Measurements from ENCODE around the gene TMEM221. TPM values are rescaled to one million over a fixed set of nuclear protein-coding genes. Genes with fewer than 3 reads are reported as not detected.
"Not testable (repeated sequence)": the region's sequence is repeated elsewhere in the genome, so short reads cannot be mapped to it uniquely, and the experiment has no call there.

The TMEM221 gene
- total and polyA plus RNA-seq, 2 donors (not counting 3 experiments of a cell fraction or from before 2014, with no cell fraction given): 0.08 TPM; not detected in 1

GRCh38 chr19:17475541-17476115 lies 27.2 kb upstream of the TMEM221 start:
- no peaks in the 10 kb centered on the region for H3K79me2 ChIP-seq (ENCODE audit: control insufficient read depth, insufficient read depth, low read length)
- FAIRE-seq: peak; percentile 15
- dilution Hi-C loops (cut with MboI; ENCODE audit: extremely low pct_ligation_motif_present, low sequenced_read_pairs): no loop called here
- no peak for DNase-seq (ENCODE audit: low read depth, low spot score)
- H3K9me1 ChIP-seq (replicated peaks; ENCODE audit: control insufficient read depth, extremely low read depth, insufficient read depth, low read length): no peaks in the 10 kb centered on the region
- no peak overlapping the region for H3K4me3 ChIP-seq (replicated peaks in 1 of 3; ENCODE audit: insufficient read depth in 1 of 3, low read depth in 1 of 3, low read length in 3 of 3)
- H4K20me1 ChIP-seq (replicated peaks; ENCODE audit: control insufficient read depth, extremely low read depth, insufficient read depth, low read length): no peaks in the 10 kb centered on the region
- H3K27ac ChIP-seq (ENCODE audit: insufficient read depth, low read depth, low read length): no peak overlapping the region
- TF ChIP-seq, protein P1, sequence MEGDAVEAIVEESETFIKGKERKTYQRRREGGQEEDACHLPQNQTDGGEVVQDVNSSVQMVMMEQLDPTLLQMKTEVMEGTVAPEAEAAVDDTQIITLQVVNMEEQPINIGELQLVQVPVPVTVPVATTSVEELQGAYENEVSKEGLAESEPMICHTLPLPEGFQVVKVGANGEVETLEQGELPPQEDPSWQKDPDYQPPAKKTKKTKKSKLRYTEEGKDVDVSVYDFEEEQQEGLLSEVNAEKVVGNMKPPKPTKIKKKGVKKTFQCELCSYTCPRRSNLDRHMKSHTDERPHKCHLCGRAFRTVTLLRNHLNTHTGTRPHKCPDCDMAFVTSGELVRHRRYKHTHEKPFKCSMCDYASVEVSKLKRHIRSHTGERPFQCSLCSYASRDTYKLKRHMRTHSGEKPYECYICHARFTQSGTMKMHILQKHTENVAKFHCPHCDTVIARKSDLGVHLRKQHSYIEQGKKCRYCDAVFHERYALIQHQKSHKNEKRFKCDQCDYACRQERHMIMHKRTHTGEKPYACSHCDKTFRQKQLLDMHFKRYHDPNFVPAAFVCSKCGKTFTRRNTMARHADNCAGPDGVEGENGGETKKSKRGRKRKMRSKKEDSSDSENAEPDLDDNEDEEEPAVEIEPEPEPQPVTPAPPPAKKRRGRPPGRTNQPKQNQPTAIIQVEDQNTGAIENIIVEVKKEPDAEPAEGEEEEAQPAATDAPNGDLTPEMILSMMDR (IDR thresholded peaks at IDR 0.05; ENCODE audit: extremely low read depth in 1 of 2, insufficient read depth in 1 of 2, low read depth in 1 of 2, low read length in 2 of 2): no peak
- TF ChIP-seq POLR2AphosphoS5 (IDR thresholded peaks at IDR 0.05; ENCODE audit: insufficient read depth, low read depth, low read length) (no peak), MYC (IDR thresholded peaks at IDR 0.05; ENCODE audit: low read depth, low read length) (no peak), MAX (IDR thresholded peaks at IDR 0.05; ENCODE audit: insufficient read depth, insufficient read length) (no peak), POLR2A (IDR thresholded peaks at IDR 0.05; ENCODE audit: low read depth, low read length) (no peak), EZH2 (IDR thresholded peaks at IDR 0.05; ENCODE audit: borderline replicate concordance, low read depth, low read length, severe bottlenecking) (no peak), FOS (IDR thresholded peaks at IDR 0.05; ENCODE audit: borderline replicate concordance, insufficient read depth, low read length) (no peak), JUN (IDR thresholded peaks at IDR 0.05; ENCODE audit: borderline replicate concordance, insufficient read depth, insufficient read length, low read depth) (no peak), GATA2 (IDR thresholded peaks at IDR 0.05; ENCODE audit: insufficient read depth, insufficient read length, low read depth, low read length) (no peak)
- H3K4me2 ChIP-seq (ENCODE audit: insufficient read depth, low read length): no peak overlapping the region
- no peak overlapping the region for H2AFZ ChIP-seq (ENCODE audit: low read depth, low read length)
- no peaks in the 10 kb centered on the region for H3K27me3 ChIP-seq (ENCODE audit: control insufficient read depth in 2 of 2, insufficient read depth in 2 of 2, low read length in 2 of 2)
- POLR2A ChIA-PET: no interaction called here
- no peaks in the 10 kb centered on the region for H3K9me3 ChIP-seq (replicated peaks; ENCODE audit: control insufficient read depth, insufficient read depth, low read length)
- intact Hi-C loops (cut with micrococcal nuclease): no loop called here
- H3K9ac ChIP-seq (replicated peaks; ENCODE audit: extremely low read depth, insufficient read depth, low read length): no peak overlapping the region
- CTCF ChIA-PET: interaction anchor here (0.9 kb wide), 1 partner anchor 20 kb away, joined by 3 read pairs; no protein-coding TSS in a partner anchor
- no TSS peak for BruUV-seq (replicated peaks)
- no peaks in the 10 kb centered on the region for H3K36me3 ChIP-seq (ENCODE audit: control insufficient read depth in 2 of 2, extremely low read depth in 1 of 2, insufficient read depth in 2 of 2, low read length in 2 of 2)
- H3K4me1 ChIP-seq (ENCODE audit: control insufficient read depth, extremely low read depth, insufficient read depth, low read length): peaks cover 4% of the 10 kb centered on the region

GRCh38 chr19:17475011-17475540 lies 26.6 kb upstream of the TMEM221 start:
- H3K9ac ChIP-seq (replicated peaks; ENCODE audit: extremely low read depth, insufficient read depth, low read length); POLR2A ChIA-PET; BruUV-seq (replicated peaks); H4K20me1 ChIP-seq (replicated peaks; ENCODE audit: control insufficient read depth, extremely low read depth, insufficient read depth, low read length); H3K9me3 ChIP-seq (replicated peaks; ENCODE audit: control insufficient read depth, insufficient read depth, low read length); H3K36me3 ChIP-seq (ENCODE audit: control insufficient read depth in 2 of 2, extremely low read depth in 1 of 2, insufficient read depth in 2 of 2, low read length in 2 of 2); H3K4me1 ChIP-seq (ENCODE audit: control insufficient read depth, extremely low read depth, insufficient read depth, low read length); CTCF ChIA-PET; intact Hi-C loops (cut with micrococcal nuclease); H2AFZ ChIP-seq (ENCODE audit: low read depth, low read length); H3K27ac ChIP-seq (ENCODE audit: insufficient read depth, low read depth, low read length); FAIRE-seq; H3K27me3 ChIP-seq (ENCODE audit: control insufficient read depth in 2 of 2, insufficient read depth in 2 of 2, low read length in 2 of 2); H3K4me3 ChIP-seq (replicated peaks in 1 of 3; ENCODE audit: insufficient read depth in 1 of 3, low read depth in 1 of 3, low read length in 3 of 3); DNase-seq (ENCODE audit: low read depth, low spot score); H3K4me2 ChIP-seq (ENCODE audit: insufficient read depth, low read length); H3K79me2 ChIP-seq (ENCODE audit: control insufficient read depth, insufficient read depth, low read length); dilution Hi-C loops (cut with MboI; ENCODE audit: extremely low pct_ligation_motif_present, low sequenced_read_pairs); H3K9me1 ChIP-seq (replicated peaks; ENCODE audit: control insufficient read depth, extremely low read depth, insufficient read depth, low read length): not testable (repeated sequence)

All from endothelial cell of umbilical vein (primary cell).